Measurements from ENCODE around the gene FAM124A. TPM values are rescaled to one million over a fixed set of nuclear protein-coding genes. Genes with fewer than 3 reads are reported as not detected.

FAM124A gene
- total and polyA plus RNA-seq, 2 experiments from 2014 or later = 37.7 to 109 TPM

- no peak overlapping the region for H3K4me2 ChIP-seq
- peaks cover 25% of the 10 kb centered on the region for H3K36me3 Mint-ChIP-seq (ENCODE audit: low read depth)
- H3K27ac ChIP-seq (ENCODE audit: low read depth) = no peak overlapping the region
- no peaks in the 10 kb centered on the region for H3K9me2 ChIP-seq (ENCODE audit: insufficient read depth)
- peaks cover 7% of the 10 kb centered on the region for H3K27me3 Mint-ChIP-seq (ENCODE audit: insufficient read depth, low read depth, poor library complexity)
- peak; percentile 94 for ATAC-seq
- peak; percentile 91 for DNase-seq (ENCODE audit: low spot score)
- H3F3A ChIP-seq (replicated peaks; ENCODE audit: low read depth) = peaks cover 12% of the 10 kb centered on the region
- peaks cover 3% of the 10 kb centered on the region; the same call in 1 of the 3 replicates for H3K9me3 Mint-ChIP-seq
- no peak for TF ChIP-seq STAT1 (IDR thresholded peaks at IDR 0.05; ENCODE audit: unreplicated experiment)
- TF ChIP-seq, protein P1, sequence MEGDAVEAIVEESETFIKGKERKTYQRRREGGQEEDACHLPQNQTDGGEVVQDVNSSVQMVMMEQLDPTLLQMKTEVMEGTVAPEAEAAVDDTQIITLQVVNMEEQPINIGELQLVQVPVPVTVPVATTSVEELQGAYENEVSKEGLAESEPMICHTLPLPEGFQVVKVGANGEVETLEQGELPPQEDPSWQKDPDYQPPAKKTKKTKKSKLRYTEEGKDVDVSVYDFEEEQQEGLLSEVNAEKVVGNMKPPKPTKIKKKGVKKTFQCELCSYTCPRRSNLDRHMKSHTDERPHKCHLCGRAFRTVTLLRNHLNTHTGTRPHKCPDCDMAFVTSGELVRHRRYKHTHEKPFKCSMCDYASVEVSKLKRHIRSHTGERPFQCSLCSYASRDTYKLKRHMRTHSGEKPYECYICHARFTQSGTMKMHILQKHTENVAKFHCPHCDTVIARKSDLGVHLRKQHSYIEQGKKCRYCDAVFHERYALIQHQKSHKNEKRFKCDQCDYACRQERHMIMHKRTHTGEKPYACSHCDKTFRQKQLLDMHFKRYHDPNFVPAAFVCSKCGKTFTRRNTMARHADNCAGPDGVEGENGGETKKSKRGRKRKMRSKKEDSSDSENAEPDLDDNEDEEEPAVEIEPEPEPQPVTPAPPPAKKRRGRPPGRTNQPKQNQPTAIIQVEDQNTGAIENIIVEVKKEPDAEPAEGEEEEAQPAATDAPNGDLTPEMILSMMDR (conservative IDR thresholded peaks at IDR 0.05; ENCODE audit: low read depth in 2 of 2) = peak; percentile 96 to 100
- no peaks in the 10 kb centered on the region for H3K27me3 ChIP-seq (ENCODE audit: insufficient read depth)
- H3K27ac Mint-ChIP-seq = peak overlapping the region; percentile 87; the same call in 1 of the 2 replicates
- peaks cover 16% of the 10 kb centered on the region for H3K4me1 ChIP-seq (ENCODE audit: insufficient read depth)
- H2AFZ ChIP-seq = no peak overlapping the region
- H3K79me2 ChIP-seq (replicated peaks; ENCODE audit: insufficient read depth) = no peaks in the 10 kb centered on the region
- H3K4me1 Mint-ChIP-seq = peaks cover 35% of the 10 kb centered on the region
- H3K4me3 Mint-ChIP-seq = no peak overlapping the region
- H4K20me1 ChIP-seq (replicated peaks; ENCODE audit: insufficient read depth) = no peaks in the 10 kb centered on the region
- no peak overlapping the region for H3K4me3 ChIP-seq
- peaks cover 15% of the 10 kb centered on the region for H3K36me3 ChIP-seq (ENCODE audit: insufficient read depth)
These were observed 64.2 kb downstream of the FAM124A start for GRCh38 chr13:51286135-51287002.

GRCh38 chr13:51287758-51288157, 65.6 kb downstream of the FAM124A start:
- no peak overlapping the region for H3K4me2 ChIP-seq
- peaks cover 7% of the 10 kb centered on the region for H3K27me3 Mint-ChIP-seq (ENCODE audit: insufficient read depth, low read depth, poor library complexity)
- H3K36me3 ChIP-seq (ENCODE audit: insufficient read depth) = peaks cover under 1% of the 10 kb centered on the region; the same call in 1 of the 2 replicates
- H3K27ac Mint-ChIP-seq = no peak overlapping the region
- ATAC-seq (no peak), DNase-seq (ENCODE audit: low spot score) (no peak)
- peaks cover 17% of the 10 kb centered on the region for H3K4me1 ChIP-seq (ENCODE audit: insufficient read depth)
- H3K9me2 ChIP-seq (ENCODE audit: insufficient read depth) = no peaks in the 10 kb centered on the region
- H3K4me3 Mint-ChIP-seq = no peak overlapping the region
- H3F3A ChIP-seq (replicated peaks; ENCODE audit: low read depth) = peaks cover 8% of the 10 kb centered on the region
- H4K20me1 ChIP-seq (replicated peaks; ENCODE audit: insufficient read depth) = no peaks in the 10 kb centered on the region
- no peaks in the 10 kb centered on the region for H3K27me3 ChIP-seq (ENCODE audit: insufficient read depth)
- H2AFZ ChIP-seq = no peak overlapping the region
- peaks cover 3% of the 10 kb centered on the region; the same call in 1 of the 3 replicates for H3K9me3 Mint-ChIP-seq
- H3K4me1 Mint-ChIP-seq = peaks cover 42% of the 10 kb centered on the region
- no peaks in the 10 kb centered on the region for H3K79me2 ChIP-seq (replicated peaks; ENCODE audit: insufficient read depth)
- no peak overlapping the region for H3K4me3 ChIP-seq
- H3K36me3 Mint-ChIP-seq (ENCODE audit: low read depth) = peaks cover 12% of the 10 kb centered on the region
- H3K27ac ChIP-seq (ENCODE audit: low read depth) = no peak overlapping the region
- TF ChIP-seq, protein P2, sequence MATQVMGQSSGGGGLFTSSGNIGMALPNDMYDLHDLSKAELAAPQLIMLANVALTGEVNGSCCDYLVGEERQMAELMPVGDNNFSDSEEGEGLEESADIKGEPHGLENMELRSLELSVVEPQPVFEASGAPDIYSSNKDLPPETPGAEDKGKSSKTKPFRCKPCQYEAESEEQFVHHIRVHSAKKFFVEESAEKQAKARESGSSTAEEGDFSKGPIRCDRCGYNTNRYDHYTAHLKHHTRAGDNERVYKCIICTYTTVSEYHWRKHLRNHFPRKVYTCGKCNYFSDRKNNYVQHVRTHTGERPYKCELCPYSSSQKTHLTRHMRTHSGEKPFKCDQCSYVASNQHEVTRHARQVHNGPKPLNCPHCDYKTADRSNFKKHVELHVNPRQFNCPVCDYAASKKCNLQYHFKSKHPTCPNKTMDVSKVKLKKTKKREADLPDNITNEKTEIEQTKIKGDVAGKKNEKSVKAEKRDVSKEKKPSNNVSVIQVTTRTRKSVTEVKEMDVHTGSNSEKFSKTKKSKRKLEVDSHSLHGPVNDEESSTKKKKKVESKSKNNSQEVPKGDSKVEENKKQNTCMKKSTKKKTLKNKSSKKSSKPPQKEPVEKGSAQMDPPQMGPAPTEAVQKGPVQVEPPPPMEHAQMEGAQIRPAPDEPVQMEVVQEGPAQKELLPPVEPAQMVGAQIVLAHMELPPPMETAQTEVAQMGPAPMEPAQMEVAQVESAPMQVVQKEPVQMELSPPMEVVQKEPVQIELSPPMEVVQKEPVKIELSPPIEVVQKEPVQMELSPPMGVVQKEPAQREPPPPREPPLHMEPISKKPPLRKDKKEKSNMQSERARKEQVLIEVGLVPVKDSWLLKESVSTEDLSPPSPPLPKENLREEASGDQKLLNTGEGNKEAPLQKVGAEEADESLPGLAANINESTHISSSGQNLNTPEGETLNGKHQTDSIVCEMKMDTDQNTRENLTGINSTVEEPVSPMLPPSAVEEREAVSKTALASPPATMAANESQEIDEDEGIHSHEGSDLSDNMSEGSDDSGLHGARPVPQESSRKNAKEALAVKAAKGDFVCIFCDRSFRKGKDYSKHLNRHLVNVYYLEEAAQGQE (IDR thresholded peaks at IDR 0.05; ENCODE audit: unreplicated experiment) = no peak
- TF ChIP-seq ZNF462 (CRISPR knock-in tag; IDR thresholded peaks at IDR 0.05) = no peak
- TF ChIP-seq EZH2phosphoT487 (IDR thresholded peaks at IDR 0.05; ENCODE audit: unreplicated experiment) = no peak
- no peak for TF ChIP-seq EZH2 (IDR thresholded peaks at IDR 0.05; ENCODE audit: low read depth, unreplicated experiment)
- TF ChIP-seq, protein P3, sequence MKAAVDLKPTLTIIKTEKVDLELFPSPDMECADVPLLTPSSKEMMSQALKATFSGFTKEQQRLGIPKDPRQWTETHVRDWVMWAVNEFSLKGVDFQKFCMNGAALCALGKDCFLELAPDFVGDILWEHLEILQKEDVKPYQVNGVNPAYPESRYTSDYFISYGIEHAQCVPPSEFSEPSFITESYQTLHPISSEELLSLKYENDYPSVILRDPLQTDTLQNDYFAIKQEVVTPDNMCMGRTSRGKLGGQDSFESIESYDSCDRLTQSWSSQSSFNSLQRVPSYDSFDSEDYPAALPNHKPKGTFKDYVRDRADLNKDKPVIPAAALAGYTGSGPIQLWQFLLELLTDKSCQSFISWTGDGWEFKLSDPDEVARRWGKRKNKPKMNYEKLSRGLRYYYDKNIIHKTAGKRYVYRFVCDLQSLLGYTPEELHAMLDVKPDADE (IDR thresholded peaks at IDR 0.05) = no peak
